GM19043 (cell line): ENCODE data around the gene EBP.
A peak's percentile ranks its signal among the peaks of the same experiment; 100 is the strongest.
"Not testable (repeated sequence)": the region's sequence is repeated elsewhere in the genome, so short reads cannot be mapped to it uniquely, and the experiment has no call there.

Experiments
- ATAC-seq: cut with Tn5 transposase; IDR thresholded peaks from one replicate; pipeline ENCODE4 v1.9.1; 2021; ENCODE audit warnings: low read depth; ENCODE audit not compliant: unreplicated experiment

EBP gene

GRCh38 chrX:48492293-48492910 lies 29.2 kb upstream of the EBP start:
- ATAC-seq: no peak

GRCh38 chrX:48493890-48494364 lies 27.7 kb upstream of the EBP start:
- no peak for ATAC-seq

GRCh38 chrX:48496660-48497059 lies 24.9 kb upstream of the EBP start:
- ATAC-seq: no peak

GRCh38 chrX:48497871-48498270 lies 23.7 kb upstream of the EBP start:
- no peak for ATAC-seq

GRCh38 chrX:48498374-48498809 lies 23.2 kb upstream of the EBP start:
- no peak for ATAC-seq

- no peak for ATAC-seq
Observed at GRCh38 chrX:48504261-48504660, 17.3 kb upstream of the EBP start.

GRCh38 chrX:48505481-48505880 lies 16.1 kb upstream of the EBP start:
- ATAC-seq: no peak

GRCh38 chrX:48507246-48507645 lies 14.4 kb upstream of the EBP start:
- no peak for ATAC-seq

- ATAC-seq: peak; percentile 76
Observed at GRCh38 chrX:48508400-48509244, 13.0 kb upstream of the EBP start, which contains the start of gene PORCN. Gene PORCN (plus strand): TSS chrX:48508992. CDS start chrX:48509821, 829 bp downstream.

- ATAC-seq: no peak
Observed at GRCh38 chrX:48509245-48509590, 12.4 kb upstream of the EBP start.

- ATAC-seq: no peak
Observed at GRCh38 chrX:48509619-48510018, 12.0 kb upstream of the EBP start.

- no peak for ATAC-seq
Observed at GRCh38 chrX:48511560-48511959, 10.0 kb upstream of the EBP start.

- no peak for ATAC-seq
Observed at GRCh38 chrX:48512371-48512935, 9.2 kb upstream of the EBP start.

- ATAC-seq: no peak
Observed at GRCh38 chrX:48513670-48514069, 7.9 kb upstream of the EBP start.

- ATAC-seq: no peak
Observed at GRCh38 chrX:48514126-48514806, 7.3 kb upstream of the EBP start.

GRCh38 chrX:48514868-48515460 lies 6.6 kb upstream of the EBP start:
- no peak for ATAC-seq

- ATAC-seq: no peak
Observed at GRCh38 chrX:48515842-48516241, 5.8 kb upstream of the EBP start.

GRCh38 chrX:48516285-48516684 lies 5.3 kb upstream of the EBP start:
- no peak for ATAC-seq

- ATAC-seq: no peak
Observed at GRCh38 chrX:48516987-48517386, 4.6 kb upstream of the EBP start.

GRCh38 chrX:48519481-48519880 lies 2.1 kb upstream of the EBP start:
- ATAC-seq: not testable (repeated sequence)

GRCh38 chrX:48520455-48520854 lies 1.2 kb upstream of the EBP start:
- no peak for ATAC-seq
